Type B pancreatic cell (in vitro differentiated cells): ENCODE results near the gene POLD2. TPM values are rescaled to one million over a fixed set of nuclear protein-coding genes. Genes with fewer than 3 reads are reported as not detected.
A peak's percentile ranks its signal among the peaks of the same experiment; 100 is the strongest.

Experiments
- DNase-seq: peaks from one replicate; pipeline ENCODE4 v3.0.0; 2021; ENCODE audit warnings: mixed read lengths; ENCODE audit not compliant: unreplicated experiment; ENCODE audit errors: extremely low spot score
- H3K27ac Mint-ChIP-seq: 2 replicates; pipeline ENCODE4 v1.8.0; 2021; ENCODE audit warnings: mild to moderate bottlenecking, mixed read lengths
- H3K27me3 Mint-ChIP-seq: 2 replicates; pipeline ENCODE4 v1.8.0; 2021; ENCODE audit warnings: mixed read lengths
- H3K36me3 Mint-ChIP-seq: 2 replicates; pipeline ENCODE4 v1.8.0; 2021; ENCODE audit warnings: mixed read lengths
- H3K4me1 Mint-ChIP-seq: one replicate; pipeline ENCODE4 v1.8.0; 2021; ENCODE audit warnings: mixed read lengths; ENCODE audit not compliant: unreplicated experiment
- H3K4me3 Mint-ChIP-seq: 2 replicates; pipeline ENCODE4 v1.8.0; 2021; ENCODE audit warnings: mild to moderate bottlenecking, mixed read lengths
- H3K9me3 Mint-ChIP-seq: 2 replicates; pipeline ENCODE4 v1.8.0; 2021; ENCODE audit warnings: mixed read lengths
- CTCF ChIP-seq: fragments of 200-600 bp; sonication (generic); conservative IDR thresholded peaks from 2 replicates; pipeline ENCODE4 v1.5.0; 2021; ENCODE audit warnings: antibody characterized with exemption, mild to moderate bottlenecking
- total RNA-seq: library from RNA; stranded (reverse); gene quantifications from 2 replicates; pipeline ENCODE4 v1.2.1, GENCODE V29; 2021; ENCODE audit warnings: low replicate concordance

The POLD2 gene
- total RNA-seq, 1 donor from 2014 or later: 142 TPM

DNA sequence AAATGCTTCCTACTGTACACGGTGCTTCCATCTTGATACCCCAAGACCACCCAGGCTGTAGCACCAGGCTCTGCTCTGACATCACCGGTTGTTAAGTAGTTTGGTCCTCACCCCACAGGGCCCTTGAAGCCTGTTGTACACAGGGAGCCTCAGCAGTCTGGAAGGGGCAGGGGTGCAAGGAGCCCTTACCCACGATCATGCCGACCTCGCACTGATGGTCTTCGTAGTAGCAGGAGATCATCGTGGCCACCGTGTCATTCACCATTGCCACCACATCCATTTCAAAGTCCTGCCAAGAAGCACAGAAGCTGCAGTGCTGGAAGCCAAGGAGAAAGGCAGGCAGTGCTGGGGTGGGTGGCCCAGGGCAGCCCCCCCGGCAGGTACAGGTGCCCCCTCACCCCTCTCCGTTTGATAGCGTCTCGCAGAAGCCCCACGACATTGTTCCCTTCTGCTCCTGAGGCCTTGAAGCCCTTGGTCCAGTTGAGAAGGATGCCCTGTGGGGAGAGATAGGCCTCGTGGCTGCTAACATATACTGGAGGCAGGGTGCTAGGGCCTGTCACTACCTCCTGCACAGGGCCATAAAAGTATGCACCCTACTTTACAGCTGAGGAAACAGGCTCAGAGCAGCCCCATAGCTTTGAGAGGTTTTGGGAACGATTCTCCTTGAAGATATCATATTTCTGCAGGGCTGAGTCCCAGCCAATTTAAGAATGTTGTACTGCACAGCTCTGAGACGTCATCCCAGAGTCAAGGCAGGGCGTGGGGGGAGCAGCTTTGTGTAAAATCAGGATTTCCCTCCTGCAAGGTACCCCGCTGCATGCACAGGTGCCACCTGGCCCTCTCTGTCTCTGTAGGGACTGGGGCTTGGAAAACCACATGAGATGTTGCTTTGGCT lies 26.5 kb upstream of the POLD2 start:
- peaks cover 13% of the 10 kb centered on the region for H3K27me3 Mint-ChIP-seq
- H3K27ac Mint-ChIP-seq: no peak overlapping the region
- H3K4me1 Mint-ChIP-seq: peaks cover 19% of the 10 kb centered on the region
- DNase-seq: peak; percentile 47
- TF ChIP-seq CTCF: no peak
- H3K9me3 Mint-ChIP-seq: no peaks in the 10 kb centered on the region
- no peak overlapping the region for H3K4me3 Mint-ChIP-seq
- no peaks in the 10 kb centered on the region for H3K36me3 Mint-ChIP-seq

DNA sequence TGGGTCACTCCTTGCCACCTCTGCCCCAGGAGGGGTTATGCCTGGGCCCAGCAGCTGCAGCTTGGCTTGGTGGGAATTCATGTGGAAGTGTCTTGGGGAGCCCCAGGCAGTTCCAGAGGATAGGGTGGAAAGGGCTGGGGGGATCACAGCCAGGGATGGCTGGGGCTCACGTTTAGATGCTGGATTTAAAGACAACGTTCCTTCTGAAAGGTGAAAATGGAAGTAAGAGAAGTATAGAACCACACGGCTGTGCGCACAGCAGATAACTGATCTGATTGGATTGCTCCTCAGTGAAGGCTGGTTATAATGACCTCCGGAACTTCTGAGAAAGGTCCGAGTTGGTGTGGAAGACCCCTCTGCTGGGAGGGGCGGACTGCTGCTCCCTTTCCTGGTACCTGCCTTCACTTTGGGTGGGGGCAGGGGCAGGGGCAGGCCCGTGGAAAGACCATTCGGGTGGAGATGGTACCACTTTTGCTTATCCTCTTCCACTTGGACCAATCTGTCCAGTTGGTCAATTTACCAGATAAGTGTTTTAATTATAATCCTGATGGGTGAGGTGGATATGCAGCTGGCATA lies 25.7 kb upstream of the POLD2 start:
- Mint-ChIP-seq H3K9me3 (no peaks in the 10 kb centered on the region), H3K27ac (no peak overlapping the region)

GRCh38 chr7:44148166-44148565 lies 24.8 kb upstream of the POLD2 start:
- Mint-ChIP-seq H3K27ac (no peak overlapping the region), H3K27me3 (peaks cover 21% of the 10 kb centered on the region), H3K4me1 (peaks cover 19% of the 10 kb centered on the region), H3K9me3 (no peaks in the 10 kb centered on the region), H3K4me3 (no peak overlapping the region), H3K36me3 (no peaks in the 10 kb centered on the region)
- DNase-seq: peak; percentile 29
- no peak for TF ChIP-seq CTCF

More for the DNA sequence above, 25.7 kb upstream of the POLD2 start:
- no peak overlapping the region for H3K4me3 Mint-ChIP-seq
- H3K27me3 Mint-ChIP-seq: peaks cover 13% of the 10 kb centered on the region
- no peaks in the 10 kb centered on the region for H3K36me3 Mint-ChIP-seq
- DNase-seq: peak; percentile 48
- peaks cover 19% of the 10 kb centered on the region for H3K4me1 Mint-ChIP-seq
- no peak for TF ChIP-seq CTCF

- Mint-ChIP-seq H3K4me1 (peaks cover 19% of the 10 kb centered on the region), H3K9me3 (no peaks in the 10 kb centered on the region), H3K36me3 (no peaks in the 10 kb centered on the region), H3K4me3 (peak overlapping the region; percentile 52), H3K27me3 (peaks cover 21% of the 10 kb centered on the region), H3K27ac (peak overlapping the region; percentile 61)
- DNase-seq: peak; percentile 65
- TF ChIP-seq CTCF: no peak
Measured at GRCh38 chr7:44147026-44147991, 24.0 kb upstream of the POLD2 start.
